ENCODE results near the gene PTGER3. TPM values are rescaled to one million over a fixed set of nuclear protein-coding genes. Genes with fewer than 3 reads are reported as not detected.

The PTGER3 gene
- total RNA-seq, 1 donor from 2014 or later, result 0.22 TPM

GRCh38 chr1:71018791-71019190 lies 28.8 kb downstream of the PTGER3 start:
- no peak overlapping the region for H3K4me3 Mint-ChIP-seq
- no peak for DNase-seq
- H3K9me3 Mint-ChIP-seq, result no peaks in the 10 kb centered on the region
- no peak for ATAC-seq (ENCODE audit: low read depth)
- CTCF ChIA-PET, result no interaction called here
- H3K4me1 Mint-ChIP-seq, result no peaks in the 10 kb centered on the region
- no peak overlapping the region for H3K27ac Mint-ChIP-seq
- intact Hi-C loops (cut with micrococcal nuclease), result no loop called here
- H3K36me3 Mint-ChIP-seq (ENCODE audit: low read depth), result no peaks in the 10 kb centered on the region
- POLR2A ChIA-PET, result no interaction called here
- TF ChIP-seq, protein P1, sequence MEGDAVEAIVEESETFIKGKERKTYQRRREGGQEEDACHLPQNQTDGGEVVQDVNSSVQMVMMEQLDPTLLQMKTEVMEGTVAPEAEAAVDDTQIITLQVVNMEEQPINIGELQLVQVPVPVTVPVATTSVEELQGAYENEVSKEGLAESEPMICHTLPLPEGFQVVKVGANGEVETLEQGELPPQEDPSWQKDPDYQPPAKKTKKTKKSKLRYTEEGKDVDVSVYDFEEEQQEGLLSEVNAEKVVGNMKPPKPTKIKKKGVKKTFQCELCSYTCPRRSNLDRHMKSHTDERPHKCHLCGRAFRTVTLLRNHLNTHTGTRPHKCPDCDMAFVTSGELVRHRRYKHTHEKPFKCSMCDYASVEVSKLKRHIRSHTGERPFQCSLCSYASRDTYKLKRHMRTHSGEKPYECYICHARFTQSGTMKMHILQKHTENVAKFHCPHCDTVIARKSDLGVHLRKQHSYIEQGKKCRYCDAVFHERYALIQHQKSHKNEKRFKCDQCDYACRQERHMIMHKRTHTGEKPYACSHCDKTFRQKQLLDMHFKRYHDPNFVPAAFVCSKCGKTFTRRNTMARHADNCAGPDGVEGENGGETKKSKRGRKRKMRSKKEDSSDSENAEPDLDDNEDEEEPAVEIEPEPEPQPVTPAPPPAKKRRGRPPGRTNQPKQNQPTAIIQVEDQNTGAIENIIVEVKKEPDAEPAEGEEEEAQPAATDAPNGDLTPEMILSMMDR (IDR thresholded peaks at IDR 0.05), result no peak
- peaks cover 4% of the 10 kb centered on the region for H3K27me3 Mint-ChIP-seq

DNA sequence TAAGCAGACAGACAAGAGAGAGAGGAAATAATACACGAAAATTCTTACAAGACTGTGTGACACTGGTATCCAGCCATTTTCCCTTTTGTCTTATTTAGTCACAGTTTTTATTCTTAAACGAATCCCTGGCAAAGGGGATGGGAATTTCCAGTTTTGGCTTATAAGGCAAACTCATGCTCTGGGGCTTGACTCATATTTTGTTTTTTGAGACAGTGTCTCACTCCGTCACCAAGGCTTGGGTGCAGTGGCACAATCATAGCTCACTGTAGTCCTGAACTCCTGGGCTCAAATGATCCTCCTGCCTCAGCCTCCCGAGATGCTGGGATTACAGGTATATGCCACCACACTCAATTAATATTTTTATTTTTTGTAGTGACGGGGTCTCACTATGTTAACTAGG lies 31.9 kb downstream of the PTGER3 start:
- Mint-ChIP-seq H3K27me3 (peaks cover 4% of the 10 kb centered on the region), H3K36me3 (ENCODE audit: low read depth) (no peaks in the 10 kb centered on the region), H3K9me3 (no peaks in the 10 kb centered on the region), H3K4me1 (no peaks in the 10 kb centered on the region), H3K27ac (no peak overlapping the region), H3K4me3 (no peak overlapping the region)
- no peak for ATAC-seq (ENCODE audit: low read depth)
- DNase-seq, result no peak
- intact Hi-C loops (cut with micrococcal nuclease), result no loop called here
- TF ChIP-seq, protein P1 (IDR thresholded peaks at IDR 0.05), result no peak
- ChIA-PET CTCF (no interaction called here), POLR2A (no interaction called here)

DNA sequence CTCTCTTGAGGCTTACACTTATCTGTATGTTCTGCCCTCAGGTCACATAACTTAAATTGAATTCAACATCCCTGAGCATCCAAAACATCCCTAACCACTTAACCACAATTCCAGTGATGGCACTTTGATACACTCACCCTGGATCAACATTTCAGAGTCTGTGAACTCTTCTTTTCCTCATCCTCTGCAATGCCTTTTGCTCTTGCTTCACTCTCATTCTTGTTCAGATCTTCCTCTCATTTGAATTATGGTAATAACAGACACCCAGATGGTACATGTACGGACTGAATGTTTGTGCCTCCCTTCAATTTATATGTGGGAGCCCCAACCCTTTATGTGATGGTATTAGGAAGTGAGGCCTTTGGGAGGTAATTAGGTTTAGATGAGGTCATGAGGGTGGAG lies 33.4 kb downstream of the PTGER3 start:
- intact Hi-C loops (cut with micrococcal nuclease), result no loop called here
- H3K9me3 Mint-ChIP-seq, result no peaks in the 10 kb centered on the region
- no peaks in the 10 kb centered on the region for H3K36me3 Mint-ChIP-seq (ENCODE audit: low read depth)
- no peaks in the 10 kb centered on the region for H3K4me1 Mint-ChIP-seq
- H3K4me3 Mint-ChIP-seq, result no peak overlapping the region
- no peak for ATAC-seq (ENCODE audit: low read depth)
- H3K27ac Mint-ChIP-seq, result no peak overlapping the region
- peaks cover 4% of the 10 kb centered on the region for H3K27me3 Mint-ChIP-seq
- DNase-seq, result no peak
- ChIA-PET CTCF (no interaction called here), POLR2A (no interaction called here)
- TF ChIP-seq, protein P1 (IDR thresholded peaks at IDR 0.05), result no peak

DNA sequence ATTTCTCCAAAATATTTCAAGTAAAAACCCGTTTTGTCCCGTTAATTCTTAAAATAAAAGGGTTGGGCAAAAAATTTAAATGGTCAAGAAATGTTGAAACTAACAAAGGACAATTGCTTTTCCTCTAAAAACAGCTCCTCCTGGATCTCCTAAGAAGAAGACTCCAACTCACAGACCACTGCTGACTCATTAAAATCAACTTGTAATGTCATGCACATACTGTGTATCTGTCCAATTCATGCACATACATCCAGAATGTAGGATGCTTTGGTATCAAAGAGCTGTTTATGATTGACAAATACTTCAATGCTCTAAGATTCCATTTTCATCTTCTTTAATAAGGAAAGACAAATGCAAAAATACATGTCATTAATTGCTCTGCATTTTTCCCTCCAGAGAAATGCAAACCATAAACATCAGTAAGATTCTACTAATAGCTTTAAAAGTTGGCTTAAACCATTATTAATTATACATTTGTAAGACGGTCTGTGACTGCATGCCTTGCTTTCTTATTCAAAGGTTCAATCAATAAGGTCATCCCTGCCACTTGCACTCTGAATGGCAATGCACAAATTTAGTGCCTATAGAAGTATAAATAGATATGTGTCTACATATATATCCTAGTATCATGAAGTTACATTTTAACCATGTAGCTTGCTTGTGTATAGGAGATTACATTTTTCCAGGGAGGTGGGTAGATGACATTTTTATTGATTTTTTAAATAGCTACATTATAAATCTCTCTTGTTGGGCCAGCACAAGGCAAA lies 44.7 kb downstream of the PTGER3 start:
- CTCF ChIA-PET, result no interaction called here
- TF ChIP-seq, protein P1 (IDR thresholded peaks at IDR 0.05), result no peak
- Mint-ChIP-seq H3K27ac (no peak overlapping the region), H3K9me3 (no peaks in the 10 kb centered on the region), H3K27me3 (no peaks in the 10 kb centered on the region), H3K4me3 (no peak overlapping the region), H3K36me3 (ENCODE audit: low read depth) (no peaks in the 10 kb centered on the region), H3K4me1 (no peaks in the 10 kb centered on the region)
- no peak for ATAC-seq (ENCODE audit: low read depth)
- intact Hi-C loops (cut with micrococcal nuclease), result no loop called here
- no peak for DNase-seq
- POLR2A ChIA-PET, result no interaction called here

GRCh38 chr1:71001624-71002023 lies 46.0 kb downstream of the PTGER3 start:
- Mint-ChIP-seq H3K36me3 (ENCODE audit: low read depth) (no peaks in the 10 kb centered on the region), H3K4me1 (no peaks in the 10 kb centered on the region), H3K4me3 (no peak overlapping the region), H3K27me3 (no peaks in the 10 kb centered on the region), H3K9me3 (no peaks in the 10 kb centered on the region), H3K27ac (no peak overlapping the region)
- ChIA-PET POLR2A (no interaction called here), CTCF (no interaction called here)
- intact Hi-C loops (cut with micrococcal nuclease), result no loop called here
- no peak for DNase-seq
- ATAC-seq (ENCODE audit: low read depth), result no peak
- TF ChIP-seq, protein P1 (IDR thresholded peaks at IDR 0.05), result no peak
